Hepatocyte (in vitro differentiated cells): ENCODE results near the gene KRTAP4-4.

Source experiments
- CTCF ChIP-seq: fragments of 200-600 bp; sonication (generic); IDR thresholded peaks from 2 replicates; pipeline ENCODE4 v1.5.1; 2016; ENCODE audit warnings: antibody characterized with exemption, mild to moderate bottlenecking; ENCODE audit not compliant: poor library complexity
- EZH2 ChIP-seq: fragments of 200-600 bp; sonication (generic); IDR thresholded peaks from 2 replicates; pipeline ENCODE4 v1.6.1; 2016; ENCODE audit warnings: antibody characterized with exemption, mild to moderate bottlenecking, borderline replicate concordance

GRCh38 chr17:41151525-41151924, 9.0 kb downstream of the KRTAP4-4 start:
- no peak for TF ChIP-seq CTCF
- no peak for TF ChIP-seq EZH2
